H7 (cell line): ENCODE measurements around the gene TMEM131. TPM values are rescaled to one million over a fixed set of nuclear protein-coding genes. Genes with fewer than 3 reads are reported as not detected.
"Not testable (repeated sequence)": the region's sequence is repeated elsewhere in the genome, so short reads cannot be mapped to it uniquely, and the experiment has no call there.

ENCODE experiments used
- DNase-seq: peaks from one replicate; pipeline ENCODE4 v3.0.0; 2012
- H3K27me3 ChIP-seq: 2 replicates; pipeline ENCODE4 v1.6.0; 2011; ENCODE audit warnings: mild to moderate bottlenecking, low read length; ENCODE audit not compliant: control insufficient read depth, insufficient read depth
- H3K36me3 ChIP-seq: replicated peaks from 2 replicates; pipeline ENCODE4 v1.5.1; 2011; ENCODE audit warnings: low read length; ENCODE audit not compliant: control insufficient read depth, insufficient read depth
- H3K4me3 ChIP-seq: 2 replicates; pipeline ENCODE4 v1.5.1; 2011; ENCODE audit warnings: low read depth, mild to moderate bottlenecking, control low read depth, low read length, moderate library complexity; ENCODE audit not compliant: insufficient read depth
- total RNA-seq: library from RNA; depleted of rRNA; stranded (reverse); fragments of >200 nt; shearing (Covaris generic); gene quantifications from 2 replicates; pipeline ENCODE4 v1.2.3, GENCODE V29; 2014

Gene TMEM131
- total RNA-seq, 1 experiment from 2014 or later, result 7.4 TPM

DNA sequence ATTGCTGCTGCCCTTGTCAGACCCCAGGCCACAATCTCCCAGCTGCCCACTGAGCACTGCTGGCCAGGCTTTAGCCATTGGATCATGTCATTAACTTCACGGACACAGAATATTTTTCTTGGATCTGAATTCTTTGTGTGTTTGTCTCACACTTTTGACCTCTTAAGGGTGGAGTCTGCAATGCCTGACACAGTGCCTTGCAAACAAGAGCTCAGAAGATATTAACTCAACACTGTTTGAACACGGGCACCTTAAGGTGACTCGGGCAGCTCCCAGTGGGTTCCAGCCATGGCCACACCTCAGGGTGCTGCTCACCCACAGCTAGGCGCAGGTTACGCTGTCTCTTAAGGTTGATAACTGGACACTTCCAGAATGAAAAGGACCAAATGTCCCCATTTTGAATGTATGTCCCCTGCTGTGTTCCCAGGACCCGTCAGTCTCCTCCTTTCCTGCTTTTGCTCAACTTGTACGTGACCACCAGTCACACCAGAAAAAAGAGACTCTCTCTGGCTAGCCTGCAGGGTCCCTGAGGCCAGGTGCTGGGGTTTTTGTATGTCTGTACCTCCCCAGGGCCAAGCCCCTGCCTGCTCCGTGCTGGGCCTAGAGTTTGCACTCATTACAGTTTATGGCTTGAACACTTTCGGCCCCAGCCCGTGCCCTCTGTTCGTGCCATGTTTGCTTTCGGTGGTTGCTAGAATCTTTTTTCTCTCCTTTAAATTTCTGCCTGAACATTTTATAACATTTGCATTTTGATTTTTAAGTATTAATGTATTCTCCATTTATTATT lies 33.4 kb upstream of the TMEM131 start:
- no peaks in the 10 kb centered on the region for H3K27me3 ChIP-seq
- DNase-seq, result no peak
- no peak overlapping the region for H3K4me3 ChIP-seq
- no peaks in the 10 kb centered on the region for H3K36me3 ChIP-seq

GRCh38 chr2:98028101-98028561 lies 32.4 kb upstream of the TMEM131 start:
- H3K27me3 ChIP-seq, result no peaks in the 10 kb centered on the region
- DNase-seq, result no peak
- no peaks in the 10 kb centered on the region for H3K36me3 ChIP-seq

GRCh38 chr2:98027538-98027937 lies 31.8 kb upstream of the TMEM131 start:
- no peak overlapping the region for H3K4me3 ChIP-seq
- DNase-seq, result no peak
- no peaks in the 10 kb centered on the region for H3K27me3 ChIP-seq
- no peaks in the 10 kb centered on the region for H3K36me3 ChIP-seq

More at GRCh38 chr2:98028101-98028561, 32.4 kb upstream of the TMEM131 start:
- H3K4me3 ChIP-seq, result no peak overlapping the region

- DNase-seq, result no peak
- H3K36me3 ChIP-seq, result no peaks in the 10 kb centered on the region
- H3K27me3 ChIP-seq, result no peaks in the 10 kb centered on the region
- no peak overlapping the region for H3K4me3 ChIP-seq
Measured at GRCh38 chr2:98026927-98027522, 31.3 kb upstream of the TMEM131 start.

- Histone ChIP-seq H3K27me3 (no peaks in the 10 kb centered on the region), H3K4me3 (no peak overlapping the region), H3K36me3 (no peaks in the 10 kb centered on the region)
- DNase-seq, result no peak
Measured at GRCh38 chr2:98026292-98026691, 30.5 kb upstream of the TMEM131 start.

DNA sequence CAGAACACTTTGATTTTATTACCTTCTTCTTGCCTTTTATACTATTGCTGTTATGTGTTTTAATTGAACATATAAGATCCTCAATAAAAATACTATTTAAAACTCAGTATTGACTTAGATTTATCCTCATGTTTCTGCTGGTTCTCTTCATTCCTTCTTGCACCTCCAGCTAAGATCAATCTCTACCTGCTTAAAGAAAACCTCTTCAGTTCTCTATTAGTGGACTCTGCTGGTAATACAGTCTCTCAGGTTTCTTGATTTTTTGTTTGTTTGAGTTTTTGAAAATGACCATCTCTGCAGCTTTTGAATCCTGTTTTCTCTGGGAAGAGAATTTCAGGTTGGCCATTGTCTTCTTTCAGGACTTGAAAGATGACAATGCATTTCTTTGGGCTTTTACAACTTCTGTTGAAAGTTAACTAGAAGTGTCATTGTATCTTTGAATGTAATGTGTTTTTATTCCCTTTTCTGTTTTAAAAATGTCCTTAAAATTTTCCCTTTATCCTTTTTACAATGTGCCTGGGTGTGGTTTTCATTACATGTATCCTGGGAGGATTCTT lies 29.8 kb upstream of the TMEM131 start:
- no peak overlapping the region for H3K4me3 ChIP-seq
- DNase-seq, result no peak
- H3K27me3 ChIP-seq, result no peaks in the 10 kb centered on the region
- H3K36me3 ChIP-seq, result no peaks in the 10 kb centered on the region

DNA sequence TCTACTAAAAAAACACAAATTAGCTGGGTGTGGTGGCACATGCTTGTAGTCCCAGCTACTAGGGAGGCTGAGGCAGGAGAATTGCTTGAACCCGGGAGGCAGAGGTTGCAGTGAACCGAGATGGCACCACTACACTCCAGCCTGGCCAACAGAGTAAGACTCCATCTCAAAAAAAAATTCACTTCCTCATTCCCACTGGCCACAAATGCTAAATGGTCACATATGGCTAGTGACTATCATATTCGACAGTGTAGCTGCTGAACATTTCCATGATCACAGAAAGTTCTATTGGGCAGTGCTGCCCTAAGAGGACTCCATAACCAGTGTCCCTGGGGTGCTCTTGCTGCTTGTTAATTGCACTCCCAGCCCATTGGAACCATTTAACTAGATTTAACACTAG lies 26.3 kb upstream of the TMEM131 start:
- not testable (repeated sequence) for DNase-seq, H3K27me3 ChIP-seq, H3K4me3 ChIP-seq, H3K36me3 ChIP-seq

- H3K27me3 ChIP-seq, result no peaks in the 10 kb centered on the region
- no peak overlapping the region for H3K4me3 ChIP-seq
- peak; percentile 53 for DNase-seq
- no peaks in the 10 kb centered on the region for H3K36me3 ChIP-seq
Measured at GRCh38 chr2:98020992-98021713, 25.4 kb upstream of the TMEM131 start.

- H3K4me3 ChIP-seq, result no peak overlapping the region
- H3K36me3 ChIP-seq, result no peaks in the 10 kb centered on the region
- H3K27me3 ChIP-seq, result no peaks in the 10 kb centered on the region
- no peak for DNase-seq
Measured at GRCh38 chr2:98020516-98020915, 24.8 kb upstream of the TMEM131 start.

DNA sequence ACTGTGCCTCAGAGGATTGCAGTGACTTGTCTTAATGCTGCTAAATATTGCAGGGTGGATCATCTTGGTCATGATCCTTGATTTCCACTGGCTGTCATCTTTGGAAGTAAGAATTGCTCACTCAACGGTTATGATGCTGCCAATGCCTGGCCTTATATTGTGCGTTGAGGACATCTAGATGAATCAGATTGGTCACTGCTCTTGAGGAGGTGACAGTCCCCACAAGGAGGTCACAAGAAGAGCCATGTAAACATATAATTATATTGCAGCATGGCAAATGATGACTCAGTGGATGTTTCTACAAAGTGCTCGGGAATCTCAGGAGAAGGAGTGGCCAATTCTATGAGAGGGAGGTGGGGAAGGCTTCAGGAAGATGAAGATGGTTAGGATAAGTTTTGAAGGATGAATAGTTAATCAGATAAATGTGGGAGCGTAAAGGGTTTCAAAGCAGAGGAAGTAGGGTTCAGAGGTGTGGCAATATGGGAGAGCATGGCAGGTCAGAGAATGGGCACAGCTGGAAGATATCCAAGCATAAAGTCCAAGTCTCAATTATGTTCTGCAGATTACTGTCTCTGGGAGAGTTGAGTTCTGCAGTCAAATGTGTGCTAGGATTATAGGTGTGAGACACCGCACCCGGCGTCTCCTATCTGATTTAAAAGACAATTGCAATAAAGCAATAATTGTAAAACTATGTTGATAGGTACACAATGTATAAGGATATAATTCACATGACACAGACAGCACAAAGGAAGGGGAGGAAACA lies 21.3 kb upstream of the TMEM131 start:
- Histone ChIP-seq H3K4me3 (no peak overlapping the region), H3K36me3 (no peaks in the 10 kb centered on the region), H3K27me3 (no peaks in the 10 kb centered on the region)
- no peak for DNase-seq

GRCh38 chr2:98015671-98016070 lies 19.9 kb upstream of the TMEM131 start:
- Histone ChIP-seq H3K4me3 (no peak overlapping the region), H3K36me3 (no peaks in the 10 kb centered on the region), H3K27me3 (no peaks in the 10 kb centered on the region)
- no peak for DNase-seq

- Histone ChIP-seq H3K36me3 (no peaks in the 10 kb centered on the region), H3K4me3 (no peak overlapping the region), H3K27me3 (no peaks in the 10 kb centered on the region)
- no peak for DNase-seq
Measured at GRCh38 chr2:98014379-98014778, 18.6 kb upstream of the TMEM131 start.

DNA sequence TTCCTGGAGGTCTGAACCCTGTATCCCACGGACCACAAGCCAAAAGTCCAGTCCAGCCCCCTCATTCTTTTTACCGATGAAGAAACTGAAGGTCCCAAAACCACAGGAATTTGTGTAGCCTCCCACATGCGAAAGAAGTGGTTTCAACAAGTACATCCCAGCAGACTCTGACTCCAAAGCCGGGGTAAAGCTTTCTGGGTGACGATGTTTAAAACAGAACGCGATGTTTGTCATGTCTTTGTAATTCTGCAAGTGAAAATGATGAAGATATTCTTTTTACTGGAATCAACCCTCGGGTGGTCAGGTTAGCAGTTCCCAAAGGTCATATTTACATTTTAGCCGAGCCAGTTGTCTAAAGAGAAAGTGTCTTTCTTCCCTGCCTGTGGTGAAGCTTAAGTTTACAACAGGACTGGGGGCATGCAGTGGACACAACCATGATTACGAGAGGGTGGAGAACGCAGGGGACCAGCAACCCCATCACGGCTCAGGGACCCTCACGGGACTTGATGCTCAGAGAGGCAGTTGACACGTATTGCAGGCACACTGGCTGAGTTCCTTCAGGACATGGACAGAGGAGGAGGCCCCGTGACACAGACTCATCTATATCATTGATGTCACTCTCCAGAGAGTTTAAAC lies 17.8 kb upstream of the TMEM131 start:
- DNase-seq, result no peak
- H3K27me3 ChIP-seq, result no peaks in the 10 kb centered on the region
- H3K36me3 ChIP-seq, result no peaks in the 10 kb centered on the region
- H3K4me3 ChIP-seq, result no peak overlapping the region

DNA sequence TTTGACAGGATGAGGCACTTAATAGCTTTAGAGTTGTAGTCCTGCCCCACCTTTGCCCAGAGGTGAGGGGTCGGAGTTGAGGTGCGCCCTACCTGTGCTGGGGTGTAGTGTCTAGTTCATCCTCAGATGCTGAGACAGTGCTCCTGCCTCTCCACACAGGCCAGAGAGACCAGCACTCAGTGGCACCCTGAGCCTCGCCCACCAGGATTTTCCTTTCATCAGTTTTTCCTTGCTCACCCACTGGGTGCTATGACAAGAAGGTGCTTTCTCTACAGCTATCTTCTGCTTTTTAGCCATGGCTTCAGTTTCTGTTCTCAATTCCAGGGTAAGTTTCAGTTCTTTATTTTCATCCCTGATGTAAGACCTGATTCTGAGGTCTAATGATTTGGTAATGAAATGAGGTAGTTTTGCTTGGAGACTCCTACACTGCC lies 16.8 kb upstream of the TMEM131 start:
- Histone ChIP-seq H3K36me3 (no peaks in the 10 kb centered on the region), H3K4me3 (no peak overlapping the region), H3K27me3 (no peaks in the 10 kb centered on the region)
- DNase-seq, result no peak
